ENCODE measurements around the gene SPDYE16.
"Not testable (repeated sequence)": the region's sequence is repeated elsewhere in the genome, so short reads cannot be mapped to it uniquely, and the experiment has no call there.

SPDYE16 gene

GRCh38 chr7:76482660-76483059 is 60.4 kb downstream of the SPDYE16 start:
- H3K4me1 Mint-ChIP-seq (ENCODE audit: low read depth); H3K27me3 Mint-ChIP-seq; H3K27ac Mint-ChIP-seq; H3K4me3 Mint-ChIP-seq; H3K9me3 Mint-ChIP-seq; intact Hi-C loops (cut with micrococcal nuclease): not testable (repeated sequence)
- H3K36me3 Mint-ChIP-seq (ENCODE audit: low read depth), result peaks cover 44% of the 10 kb centered on the region
